ENCODE data around the gene BCAS1. TPM values are rescaled to one million over a fixed set of nuclear protein-coding genes. Genes with fewer than 3 reads are reported as not detected.

BCAS1 gene
- total and polyA plus RNA-seq, 2 donors (not counting 3 experiments of a cell fraction or from before 2014, with no cell fraction given) = not detected

DNA sequence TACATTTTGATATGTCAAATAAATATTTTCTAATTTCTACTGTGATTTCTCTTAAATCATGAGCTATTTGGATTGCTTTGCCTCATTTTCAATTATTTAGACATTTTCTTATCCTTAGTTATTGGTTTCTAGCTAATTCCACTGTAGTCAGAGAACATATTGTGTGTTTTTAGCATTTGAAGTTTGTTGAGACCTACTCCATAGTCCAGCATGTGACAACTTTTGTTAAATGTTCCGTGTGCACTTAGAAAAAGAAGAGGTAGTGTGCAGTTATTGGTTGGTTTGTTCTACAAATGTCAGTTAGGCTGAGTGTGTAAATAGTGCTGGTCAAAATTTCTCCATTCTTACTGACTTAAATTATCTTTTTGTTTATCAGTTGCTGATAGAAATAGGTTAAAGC lies 138.8 kb downstream of the BCAS1 start:
- Histone ChIP-seq H3K79me2 (ENCODE audit: control insufficient read depth, insufficient read depth, low read length) (no peaks in the 10 kb centered on the region), H4K20me1 (replicated peaks; ENCODE audit: control insufficient read depth, extremely low read depth, insufficient read depth, low read length) (no peaks in the 10 kb centered on the region), H3K9ac (replicated peaks; ENCODE audit: extremely low read depth, insufficient read depth, low read length) (no peak overlapping the region), H3K9me3 (replicated peaks; ENCODE audit: control insufficient read depth, insufficient read depth, low read length) (no peaks in the 10 kb centered on the region), H3K9me1 (replicated peaks; ENCODE audit: control insufficient read depth, extremely low read depth, insufficient read depth, low read length) (no peaks in the 10 kb centered on the region), H3K4me3 (replicated peaks in 1 of 3; ENCODE audit: insufficient read depth in 1 of 3, low read depth in 1 of 3, low read length in 3 of 3) (no peak overlapping the region), H3K27me3 (ENCODE audit: control insufficient read depth in 2 of 2, insufficient read depth in 2 of 2, low read length in 2 of 2) (no peaks in the 10 kb centered on the region), H3K4me1 (ENCODE audit: control insufficient read depth, extremely low read depth, insufficient read depth, low read length) (peaks cover 26% of the 10 kb centered on the region), H3K27ac (ENCODE audit: insufficient read depth, low read depth, low read length) (no peak overlapping the region), H2AFZ (ENCODE audit: low read depth, low read length) (no peak overlapping the region), H3K4me2 (ENCODE audit: insufficient read depth, low read length) (no peak overlapping the region), H3K36me3 (ENCODE audit: control insufficient read depth in 2 of 2, extremely low read depth in 1 of 2, insufficient read depth in 2 of 2, low read length in 2 of 2) (no peaks in the 10 kb centered on the region)
- no peak for TF ChIP-seq FOS (IDR thresholded peaks at IDR 0.05; ENCODE audit: borderline replicate concordance, insufficient read depth, low read length)
- no peak for TF ChIP-seq POLR2AphosphoS5 (IDR thresholded peaks at IDR 0.05; ENCODE audit: insufficient read depth, low read depth, low read length)
- no peak for TF ChIP-seq GATA2 (IDR thresholded peaks at IDR 0.05; ENCODE audit: insufficient read depth, insufficient read length, low read depth, low read length)
- TF ChIP-seq JUN (IDR thresholded peaks at IDR 0.05; ENCODE audit: borderline replicate concordance, insufficient read depth, insufficient read length, low read depth) = no peak
- TF ChIP-seq, protein P1, sequence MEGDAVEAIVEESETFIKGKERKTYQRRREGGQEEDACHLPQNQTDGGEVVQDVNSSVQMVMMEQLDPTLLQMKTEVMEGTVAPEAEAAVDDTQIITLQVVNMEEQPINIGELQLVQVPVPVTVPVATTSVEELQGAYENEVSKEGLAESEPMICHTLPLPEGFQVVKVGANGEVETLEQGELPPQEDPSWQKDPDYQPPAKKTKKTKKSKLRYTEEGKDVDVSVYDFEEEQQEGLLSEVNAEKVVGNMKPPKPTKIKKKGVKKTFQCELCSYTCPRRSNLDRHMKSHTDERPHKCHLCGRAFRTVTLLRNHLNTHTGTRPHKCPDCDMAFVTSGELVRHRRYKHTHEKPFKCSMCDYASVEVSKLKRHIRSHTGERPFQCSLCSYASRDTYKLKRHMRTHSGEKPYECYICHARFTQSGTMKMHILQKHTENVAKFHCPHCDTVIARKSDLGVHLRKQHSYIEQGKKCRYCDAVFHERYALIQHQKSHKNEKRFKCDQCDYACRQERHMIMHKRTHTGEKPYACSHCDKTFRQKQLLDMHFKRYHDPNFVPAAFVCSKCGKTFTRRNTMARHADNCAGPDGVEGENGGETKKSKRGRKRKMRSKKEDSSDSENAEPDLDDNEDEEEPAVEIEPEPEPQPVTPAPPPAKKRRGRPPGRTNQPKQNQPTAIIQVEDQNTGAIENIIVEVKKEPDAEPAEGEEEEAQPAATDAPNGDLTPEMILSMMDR (IDR thresholded peaks at IDR 0.05; ENCODE audit: extremely low read depth in 1 of 2, insufficient read depth in 1 of 2, low read depth in 1 of 2, low read length in 2 of 2) = no peak
- TF ChIP-seq MYC (IDR thresholded peaks at IDR 0.05; ENCODE audit: low read depth, low read length) = no peak
- TF ChIP-seq, protein P2, sequence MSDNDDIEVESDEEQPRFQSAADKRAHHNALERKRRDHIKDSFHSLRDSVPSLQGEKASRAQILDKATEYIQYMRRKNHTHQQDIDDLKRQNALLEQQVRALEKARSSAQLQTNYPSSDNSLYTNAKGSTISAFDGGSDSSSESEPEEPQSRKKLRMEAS (IDR thresholded peaks at IDR 0.05; ENCODE audit: insufficient read depth, insufficient read length) = no peak
- no peak for TF ChIP-seq POLR2A (IDR thresholded peaks at IDR 0.05; ENCODE audit: low read depth, low read length)
- TF ChIP-seq EZH2 (IDR thresholded peaks at IDR 0.05; ENCODE audit: borderline replicate concordance, low read depth, low read length, severe bottlenecking) = no peak
- ChIA-PET POLR2A (no interaction called here), CTCF (interaction anchor here (1.3 to 3.6 kb wide), 4 partner anchors 8 to 384 kb away, joined by 3 to 21 read pairs (median 14); no protein-coding TSS in a partner anchor)
- no TSS peak for BruUV-seq (replicated peaks)
- dilution Hi-C loops (cut with MboI; ENCODE audit: extremely low pct_ligation_motif_present, low sequenced_read_pairs) = loop anchor here (25.0 kb wide), 1 partner anchor 344 kb away; the partner anchor contains the start of gene ZNF217
- intact Hi-C loops (cut with micrococcal nuclease) = no loop called here
- FAIRE-seq (no peak), DNase-seq (ENCODE audit: low read depth, low spot score) (no peak)
